GM19351 (cell line): Measurements from ENCODE around the gene IFT172.

Experiments
- ATAC-seq: cut with Tn5 transposase; IDR thresholded peaks from one replicate; pipeline ENCODE4 v1.9.1; 2021; ENCODE audit warnings: mild to moderate bottlenecking, moderate library complexity; ENCODE audit not compliant: unreplicated experiment

The IFT172 gene

DNA sequence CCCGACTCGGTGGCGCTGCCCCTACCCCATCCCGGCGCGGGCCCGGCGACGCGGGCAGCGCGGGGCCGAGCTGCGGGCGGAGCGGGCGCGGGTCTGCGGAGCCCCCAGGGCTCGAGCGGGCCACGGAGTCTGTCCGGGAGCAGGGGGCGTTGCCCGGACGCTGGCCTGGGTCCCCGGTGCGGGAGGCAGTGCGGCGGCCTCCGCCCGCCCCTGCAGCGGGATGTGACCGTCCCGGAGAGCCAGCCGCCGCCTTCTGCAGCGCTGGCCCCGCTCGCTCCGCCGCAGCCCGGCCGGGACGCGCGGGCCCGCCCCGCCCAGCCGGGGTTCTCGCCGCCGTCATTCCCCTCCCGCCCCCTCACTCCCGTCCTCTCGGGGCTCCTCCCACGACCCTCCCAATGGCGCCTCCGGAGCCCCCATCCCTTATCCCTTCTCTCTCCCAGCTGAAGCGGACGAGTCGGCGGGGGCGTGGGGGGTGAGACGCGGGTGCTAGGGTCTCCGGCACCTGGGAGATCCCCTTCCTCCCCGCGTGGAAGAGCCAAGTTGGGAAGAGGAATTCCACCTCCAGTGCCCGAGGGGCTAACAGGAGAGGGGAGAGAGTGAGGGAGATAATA lies 5.5 kb upstream of the IFT172 start, which contains the start of gene FNDC4:
FNDC4 (minus strand) TSS at position 257 of the 611 bp plus-strand sequence. CDS start 521 bp downstream, outside the sequence.
- no peak for ATAC-seq

DNA sequence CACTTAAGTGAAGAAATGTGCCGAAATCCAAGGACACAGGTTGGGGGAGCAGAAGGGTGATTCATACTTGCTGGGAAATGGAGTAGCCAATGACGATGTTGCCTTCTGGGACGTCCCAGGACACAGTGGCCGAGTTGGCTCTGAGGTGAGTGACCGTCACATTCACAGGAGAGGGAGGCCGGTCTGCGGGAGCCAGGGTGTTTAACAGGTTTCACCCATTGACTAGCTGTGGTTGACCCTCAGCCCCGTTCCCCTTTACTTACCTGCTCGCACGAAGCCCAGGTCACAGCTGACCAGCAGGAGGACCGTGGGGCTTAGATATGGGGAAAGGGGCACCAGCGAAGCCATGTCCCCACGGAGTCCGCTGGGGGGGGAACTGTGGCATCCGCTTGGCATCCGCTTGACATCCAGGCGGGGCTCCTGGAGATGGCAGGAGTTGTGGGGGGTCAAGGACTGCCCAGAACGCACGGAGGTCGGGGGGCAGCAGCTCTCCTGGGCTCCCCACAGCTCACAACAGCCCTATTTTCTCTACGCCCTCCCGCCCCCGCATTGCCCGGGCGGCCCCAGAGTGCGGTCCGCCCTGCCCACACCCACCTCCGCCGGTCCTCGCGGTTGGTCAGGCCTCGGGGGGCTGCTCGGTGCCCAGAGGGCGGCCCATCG lies 4.9 kb upstream of the IFT172 start:
- ATAC-seq: no peak

DNA sequence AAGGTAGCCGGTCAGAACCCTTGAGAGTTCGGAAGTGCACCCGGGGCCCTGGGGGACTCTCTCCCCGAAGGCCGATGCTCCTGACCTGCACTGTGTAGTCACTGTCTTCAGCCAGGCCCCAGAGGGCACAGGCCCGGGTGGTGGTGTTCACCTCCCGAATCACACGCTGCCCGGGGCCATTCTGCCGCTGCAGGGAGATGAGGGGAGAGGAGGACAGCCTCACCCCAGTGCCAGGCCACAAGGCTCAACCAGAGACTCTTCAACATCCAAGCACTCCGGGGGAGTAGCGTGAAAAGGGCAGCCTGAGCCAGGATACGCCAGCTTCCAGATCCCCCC lies 4.4 kb upstream of the IFT172 start:
- ATAC-seq: no peak

DNA sequence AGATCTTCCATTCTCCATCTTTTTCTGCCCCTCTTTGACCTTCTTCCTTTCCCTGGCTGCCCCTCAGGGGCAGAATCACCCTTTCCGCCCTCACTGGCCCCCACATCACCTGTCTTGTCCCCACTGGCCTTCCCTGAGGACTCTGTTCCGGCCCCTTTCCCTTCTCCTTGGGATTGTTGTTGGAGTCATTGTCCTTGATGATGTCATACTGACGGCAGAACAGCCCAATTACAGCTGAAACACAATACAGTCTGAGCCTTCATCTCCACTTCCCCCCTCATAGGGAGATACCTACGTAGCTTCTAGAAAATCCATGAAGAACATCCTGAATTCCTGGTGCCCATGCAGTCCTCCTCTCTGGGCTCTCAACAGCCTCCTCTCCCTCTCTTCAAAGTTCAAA lies 3.0 kb upstream of the IFT172 start:
- no peak for ATAC-seq

DNA sequence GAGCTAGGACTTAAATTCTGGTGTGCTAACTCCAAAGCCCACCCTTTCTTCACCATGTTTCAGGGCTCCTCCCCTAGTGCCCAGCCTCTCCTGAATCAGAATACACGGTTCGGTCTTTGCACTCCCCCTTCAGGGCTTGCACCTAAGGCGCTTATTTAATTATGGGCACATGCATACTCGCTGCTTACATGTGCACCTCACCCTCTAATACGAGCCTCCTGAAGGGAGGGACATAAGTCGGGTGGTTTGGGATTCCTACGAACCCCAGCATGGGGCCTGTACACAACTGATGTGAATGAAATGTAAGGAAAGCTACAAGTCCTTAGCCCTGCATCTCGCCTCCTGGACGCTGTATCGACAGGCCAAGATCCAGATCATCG lies 435 bp downstream of the IFT172 start:
- ATAC-seq: no peak

DNA sequence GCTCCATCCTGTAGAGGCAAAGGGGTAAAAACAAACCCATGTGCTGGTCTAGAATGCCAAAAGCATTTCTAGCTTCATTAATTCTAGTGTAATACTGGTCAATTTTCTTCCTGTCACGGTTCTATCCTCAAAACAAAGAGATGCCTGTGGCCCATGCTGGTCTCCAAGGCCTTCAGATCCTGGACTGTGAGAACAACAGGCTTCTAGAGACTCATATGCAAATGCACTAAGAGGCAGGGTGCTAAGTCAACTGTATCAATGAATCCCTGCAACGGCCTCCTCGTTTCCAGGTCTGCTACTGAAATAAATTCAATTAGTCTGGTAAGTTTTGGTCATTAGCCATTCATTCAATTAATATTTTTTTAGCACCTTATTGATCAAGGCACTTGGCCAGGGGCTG lies 4.0 kb downstream of the IFT172 start:
- ATAC-seq: no peak

DNA sequence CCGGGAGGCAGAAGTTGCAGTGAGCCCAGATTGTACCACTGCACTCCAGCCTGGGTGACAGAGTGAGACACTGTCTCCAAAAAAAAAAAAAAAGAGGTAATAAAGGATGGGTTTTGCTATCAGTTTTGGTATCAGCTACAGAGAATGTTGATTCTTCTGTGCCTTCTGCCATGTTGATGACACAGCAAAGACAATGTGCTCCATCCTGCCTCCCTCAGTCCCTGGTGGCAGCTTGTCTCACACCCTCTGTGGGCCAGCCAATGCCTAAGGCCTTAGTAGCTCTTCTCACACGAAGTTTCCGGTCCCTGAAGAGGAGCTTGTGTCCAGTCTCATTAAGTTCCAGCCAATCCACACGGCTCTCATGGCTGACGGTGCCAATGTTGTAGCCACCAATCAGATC lies 17.6 kb downstream of the IFT172 start:
- ATAC-seq: no peak

DNA sequence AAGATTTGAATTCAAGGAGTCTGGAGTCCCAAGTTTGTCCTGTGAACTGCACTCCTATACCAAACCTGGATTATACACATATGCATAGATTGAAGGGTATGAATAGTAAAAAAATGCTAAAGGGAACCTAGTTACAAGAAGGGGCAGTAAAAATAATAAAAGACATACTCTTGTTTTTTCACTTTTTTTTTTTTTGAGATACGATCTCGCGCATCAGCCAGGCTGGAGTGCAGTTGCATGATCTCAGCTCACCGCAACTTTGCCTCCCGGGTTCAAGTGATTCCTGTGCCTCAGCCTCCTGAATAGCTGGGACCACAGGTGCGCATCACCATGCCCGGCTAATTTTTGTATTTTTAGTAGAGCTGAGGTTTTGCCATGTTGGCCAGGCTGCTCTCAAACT lies 25.1 kb downstream of the IFT172 start:
- ATAC-seq: no peak

DNA sequence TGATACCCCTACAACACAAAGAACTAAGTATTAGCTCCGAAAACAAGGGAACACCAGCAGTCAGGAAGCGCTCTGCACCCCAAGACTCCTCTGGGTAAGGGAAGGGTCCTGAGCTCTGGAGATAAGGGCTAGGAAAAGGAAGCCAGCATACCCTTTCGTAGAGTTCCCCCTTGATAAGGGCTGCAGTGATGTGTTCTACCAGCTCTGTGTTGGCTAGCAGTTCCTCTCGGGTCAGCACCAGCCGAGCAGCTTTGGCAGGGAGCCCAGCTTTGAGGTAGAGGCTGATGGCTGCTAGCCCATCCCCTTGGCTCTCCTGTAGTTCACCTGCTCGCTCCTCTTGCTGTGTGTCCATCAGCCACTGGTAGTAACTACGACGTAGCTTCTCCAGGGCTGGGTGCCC lies 28.4 kb downstream of the IFT172 start:
- ATAC-seq: no peak

DNA sequence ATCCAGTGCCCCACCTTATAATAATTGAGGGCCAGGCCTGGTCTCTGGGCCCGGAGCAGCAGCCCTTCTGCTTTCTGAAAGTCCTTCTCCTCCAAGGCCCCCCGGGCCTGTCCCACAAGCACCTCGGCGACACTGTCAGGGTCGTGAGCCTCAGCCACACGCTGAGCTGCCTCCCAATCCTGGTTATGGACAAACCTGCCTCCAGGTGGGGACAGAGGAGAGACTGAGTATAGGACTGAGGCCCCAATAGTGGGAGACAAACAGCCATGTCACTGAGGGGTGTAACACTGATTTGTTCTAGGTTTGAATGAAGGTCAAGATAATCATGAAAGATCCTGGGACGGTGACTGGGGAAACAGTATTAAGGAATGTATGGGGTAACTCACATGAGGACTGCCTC lies 35.6 kb downstream of the IFT172 start:
- no peak for ATAC-seq

DNA sequence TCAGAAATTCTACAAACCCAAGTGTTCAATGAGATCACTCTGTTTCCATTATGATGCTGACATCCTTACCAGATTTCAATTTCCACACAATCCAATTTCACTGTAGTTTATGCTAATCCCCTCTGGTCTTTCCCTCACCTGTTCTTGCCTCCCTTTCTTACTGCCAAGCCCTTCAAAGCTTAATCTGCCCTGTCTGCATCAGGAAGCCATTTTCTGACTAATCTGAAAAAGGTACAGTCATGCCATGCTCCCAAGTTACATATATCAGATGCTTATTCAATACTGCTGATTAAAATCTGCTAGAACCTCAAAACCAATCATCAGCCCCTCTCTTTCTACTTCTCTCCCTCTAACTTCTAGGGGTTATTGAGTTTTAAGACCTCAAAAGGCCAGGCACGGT lies 38.4 kb downstream of the IFT172 start:
- ATAC-seq: no peak

DNA sequence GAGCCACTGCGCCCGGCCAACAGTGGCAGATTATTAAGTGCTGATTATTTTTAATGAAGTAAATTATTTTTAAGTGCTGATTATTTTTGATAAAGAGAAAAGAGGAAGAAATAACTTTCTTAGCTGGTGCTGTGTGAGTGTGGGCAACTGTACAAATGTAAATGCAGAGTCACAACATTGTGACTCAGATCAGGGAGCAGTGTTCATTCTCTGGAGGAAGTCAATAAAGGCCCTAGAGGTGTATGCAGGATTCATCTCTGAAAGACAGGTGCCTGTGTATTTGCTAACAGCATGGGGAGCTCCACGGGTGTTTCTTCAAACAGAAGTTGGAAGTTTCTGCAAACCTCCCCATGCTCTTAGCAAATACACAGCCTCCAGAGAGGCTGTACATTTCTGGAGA lies 41.2 kb downstream of the IFT172 start:
- ATAC-seq: no peak

DNA sequence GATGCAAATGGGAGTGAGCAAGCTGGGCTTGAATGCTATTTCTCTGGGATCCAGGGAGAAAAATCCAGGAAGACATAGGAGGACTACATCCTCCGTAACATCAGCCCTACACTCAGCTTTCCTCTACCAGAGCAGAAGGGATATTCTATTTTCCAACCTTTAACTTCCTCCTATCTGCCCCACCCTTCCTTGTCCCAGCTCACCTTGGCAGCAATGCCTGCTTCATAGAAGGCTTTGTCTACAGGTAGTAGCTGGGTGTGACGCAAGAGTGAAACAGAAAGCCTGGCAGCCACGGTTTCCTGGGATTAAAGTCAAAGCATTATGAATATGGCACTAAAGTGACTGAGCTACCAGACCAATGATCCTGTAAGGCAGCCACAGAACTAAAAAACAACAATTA lies 43.5 kb downstream of the IFT172 start:
- no peak for ATAC-seq

DNA sequence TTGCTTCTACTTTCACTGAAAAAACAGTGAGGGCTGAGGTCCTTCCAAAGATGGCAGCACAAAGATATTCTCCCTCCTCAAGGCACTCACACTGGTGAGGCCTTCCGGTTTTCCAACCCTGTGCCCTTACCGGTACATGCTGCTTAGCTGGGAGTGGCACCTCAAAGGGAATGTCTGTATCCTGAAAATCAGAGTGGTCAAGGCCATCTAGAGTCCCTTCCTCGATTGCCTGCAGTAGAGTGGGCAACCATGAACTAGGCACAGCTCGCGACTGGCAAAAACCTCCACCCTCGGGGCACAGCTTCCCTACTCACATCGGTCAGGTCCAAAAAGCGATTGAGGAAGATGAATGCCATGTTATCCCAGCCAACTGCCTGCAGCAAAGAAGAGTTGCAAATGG lies 43.9 kb downstream of the IFT172 start:
- no peak for ATAC-seq

DNA sequence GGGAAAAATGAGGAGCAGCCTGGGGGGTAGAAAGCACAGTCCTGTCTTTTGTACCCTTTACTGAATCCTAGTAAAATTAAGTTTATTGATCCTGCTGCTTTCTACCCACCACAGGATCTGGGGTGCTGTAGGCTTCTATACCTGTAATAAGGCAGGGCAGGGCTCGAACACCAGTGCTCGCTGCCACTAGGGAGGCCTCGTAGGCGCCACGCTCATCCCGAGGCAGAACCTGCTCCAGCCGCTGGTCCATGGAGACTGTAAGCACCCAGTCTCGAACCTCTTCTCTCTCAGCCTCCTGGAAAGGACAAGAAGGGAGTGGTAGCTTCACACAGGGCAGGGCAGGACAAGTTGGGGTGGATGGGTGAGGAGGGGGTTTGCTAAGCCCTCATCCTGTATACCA lies 44.4 kb downstream of the IFT172 start:
- no peak for ATAC-seq

DNA sequence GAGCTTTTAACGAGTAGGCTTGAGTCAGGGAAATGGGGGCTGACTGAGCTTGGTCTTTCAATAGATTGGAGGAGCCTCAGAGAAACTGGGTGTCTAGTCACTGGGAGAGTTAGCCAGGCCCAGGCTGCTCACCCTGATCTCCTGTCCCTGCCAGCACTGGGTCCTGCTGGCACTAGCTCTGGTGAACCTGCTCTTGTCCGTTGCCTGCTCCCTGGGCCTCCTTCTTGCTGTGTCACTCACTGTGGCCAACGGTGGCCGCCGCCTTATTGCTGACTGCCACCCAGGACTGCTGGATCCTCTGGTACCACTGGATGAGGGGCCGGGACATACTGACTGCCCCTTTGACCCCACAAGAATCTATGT lies 46.6 kb downstream of the IFT172 start:
- no peak for ATAC-seq

DNA sequence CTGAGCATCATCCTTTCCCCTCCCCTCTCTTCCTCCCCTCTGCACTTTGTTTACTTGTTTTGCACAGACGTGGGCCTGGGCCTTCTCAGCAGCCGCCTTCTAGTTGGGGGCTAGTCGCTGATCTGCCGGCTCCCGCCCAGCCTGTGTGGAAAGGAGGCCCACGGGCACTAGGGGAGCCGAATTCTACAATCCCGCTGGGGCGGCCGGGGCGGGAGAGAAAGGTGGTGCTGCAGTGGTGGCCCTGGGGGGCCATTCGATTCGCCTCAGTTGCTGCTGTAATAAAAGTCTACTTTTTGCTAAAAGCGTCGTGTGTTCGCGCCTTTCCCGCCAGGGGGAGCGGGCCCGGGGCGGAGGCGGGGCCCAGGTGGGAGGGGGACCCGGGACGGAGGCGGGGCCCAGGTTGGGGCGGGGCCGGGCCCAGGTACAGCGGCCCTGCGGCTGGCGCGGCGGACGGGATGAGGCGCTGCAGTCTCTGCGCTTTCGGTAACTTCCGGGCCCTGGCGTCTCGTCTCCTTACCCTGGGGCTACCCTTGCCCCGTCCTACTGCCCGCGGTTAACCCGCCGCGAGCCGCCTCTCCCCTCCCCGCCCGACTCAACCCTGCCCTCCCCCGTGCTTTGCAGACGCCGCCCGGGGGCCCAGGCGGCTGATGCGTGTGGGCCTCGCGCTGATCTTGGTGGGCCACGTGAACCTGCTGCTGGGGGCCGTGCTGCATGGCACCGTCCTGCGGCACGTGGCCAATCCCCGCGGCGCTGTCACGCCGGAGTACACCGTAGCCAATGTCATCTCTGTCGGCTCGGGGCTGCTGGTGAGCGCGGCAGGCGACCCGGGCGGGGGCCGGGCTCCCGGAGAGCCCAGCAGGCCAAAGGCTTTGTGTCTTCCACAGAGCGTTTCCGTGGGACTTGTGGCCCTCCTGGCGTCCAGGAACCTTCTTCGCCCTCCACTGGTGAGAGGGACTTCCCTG lies 47.3 kb downstream of the IFT172 start, which contains the start of gene KRTCAP3:
KRTCAP3 (plus strand) TSS at position 424 of the 962 bp plus-strand sequence; CDS start at position 456, 32 bp downstream.
- ATAC-seq: no peak

DNA sequence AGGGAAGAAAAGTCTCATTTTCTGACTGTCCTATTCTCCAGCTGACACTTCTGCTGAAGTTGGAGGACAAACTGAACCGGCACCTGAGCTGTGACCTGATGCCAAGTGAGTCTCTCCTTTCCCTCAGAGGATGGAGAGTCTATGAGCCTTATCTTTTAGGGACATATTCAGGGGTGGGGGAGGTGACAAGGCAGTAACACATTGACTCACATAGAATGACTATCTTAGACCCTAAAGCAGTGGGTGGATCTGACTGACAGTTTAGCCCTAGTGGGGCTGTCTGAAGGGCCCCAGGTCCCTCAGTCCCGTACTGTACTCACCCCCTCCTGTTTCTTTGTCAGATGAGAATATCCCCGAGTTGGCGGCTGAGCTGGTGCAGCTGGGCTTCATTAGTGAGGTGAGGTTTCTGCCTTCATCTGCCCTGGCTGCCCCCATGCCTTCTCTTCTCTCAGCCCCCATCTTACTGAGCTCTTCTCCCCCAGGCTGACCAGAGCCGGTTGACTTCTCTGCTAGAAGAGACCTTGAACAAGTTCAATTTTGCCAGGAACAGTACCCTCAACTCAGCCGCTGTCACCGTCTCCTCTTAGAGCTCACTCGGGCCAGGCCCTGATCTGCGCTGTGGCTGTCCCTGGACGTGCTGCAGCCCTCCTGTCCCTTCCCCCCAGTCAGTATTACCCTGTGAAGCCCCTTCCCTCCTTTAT lies 48.2 kb downstream of the IFT172 start:
- no peak for ATAC-seq

DNA sequence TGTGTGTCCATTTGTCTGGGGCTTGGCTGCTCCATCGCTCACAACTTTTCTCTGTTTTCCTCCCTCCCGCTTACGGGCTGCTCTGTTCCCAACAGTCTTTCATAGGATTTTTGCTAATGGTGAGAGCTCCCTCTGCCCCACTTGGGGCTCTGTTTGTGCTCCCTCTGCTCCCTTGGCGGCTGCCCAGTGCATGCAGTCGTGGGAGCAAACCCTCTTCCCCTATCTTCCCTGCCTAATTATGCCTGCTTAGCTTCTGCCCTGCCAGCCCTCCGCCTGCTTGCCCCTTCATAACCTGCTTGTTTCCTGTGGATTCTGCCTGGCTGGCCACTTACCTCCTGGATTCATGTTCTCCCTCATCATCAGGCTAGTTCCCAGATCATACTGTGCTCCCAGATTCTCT lies 53.9 kb downstream of the IFT172 start:
- no peak for ATAC-seq

DNA sequence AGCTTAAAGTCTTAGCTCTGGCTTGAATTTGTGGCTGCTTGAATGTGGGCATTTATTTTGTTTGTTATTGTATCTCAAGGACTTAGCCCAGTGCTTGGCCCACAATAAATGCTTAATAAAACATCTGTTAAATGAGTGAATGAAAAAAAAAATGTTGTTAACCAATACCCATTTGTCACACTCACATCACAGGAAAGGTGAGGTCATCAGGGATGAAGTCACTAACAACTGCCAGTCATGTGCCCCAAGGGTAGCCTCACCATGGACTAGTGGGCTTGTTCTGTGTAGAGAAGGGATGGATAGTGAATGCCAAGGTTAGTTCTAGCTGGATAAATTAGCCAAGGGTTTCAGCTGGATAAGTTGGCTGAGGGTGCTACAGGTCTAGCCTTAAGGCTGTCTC lies 58.1 kb downstream of the IFT172 start:
- no peak for ATAC-seq

DNA sequence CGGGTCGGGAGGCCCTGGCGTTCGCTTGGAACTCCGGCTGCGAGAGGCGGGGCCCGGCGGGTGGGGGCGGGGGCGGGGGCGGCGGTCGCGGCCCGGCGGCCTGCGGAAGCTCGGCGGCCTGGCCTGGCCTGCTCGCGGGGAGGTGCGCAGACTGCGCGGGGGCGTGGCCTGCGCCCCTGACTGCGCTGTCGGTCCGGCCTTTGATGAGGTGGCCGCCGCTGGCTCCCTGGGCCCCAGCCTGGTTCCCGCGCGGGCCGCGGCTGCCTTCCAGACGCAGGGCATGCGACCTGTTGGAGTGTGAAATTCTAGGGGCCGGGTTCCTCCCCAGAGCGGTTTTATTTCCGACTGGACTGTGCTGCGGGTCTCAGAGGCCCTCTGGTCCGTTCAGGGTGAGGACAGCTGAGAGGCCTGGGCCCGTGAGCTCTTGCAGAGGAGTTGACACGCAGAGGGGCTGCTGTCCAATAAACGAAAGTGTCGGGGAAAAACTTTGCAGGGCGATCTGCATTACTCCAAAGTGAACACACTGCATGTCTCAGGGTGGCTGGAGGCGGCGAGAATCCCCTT lies 60.5 kb downstream of the IFT172 start:
- ATAC-seq: peak; percentile 71
